Vagina (tissue), 2 donors: ENCODE results near the gene SPRYD7.

Source experiments
- CTCF ChIP-seq, 3 experiments: fragments of 450-650 bp in 2 of 3; fragments of 200-600 bp in 1 of 3; sonication (generic) in 1 of 3; IDR thresholded peaks; one replicate each; pipeline ENCODE4 v1.5.1; 2017 to 2019; ENCODE audit warnings: antibody characterized with exemption in 3 of 3, mild to moderate bottlenecking in 2 of 3, moderate library complexity in 2 of 3
- POLR2A ChIP-seq, 2 donors: fragments of 450-650 bp; IDR thresholded peaks; one replicate each; pipeline ENCODE4 v1.6.1; 2017; ENCODE audit warnings: antibody characterized with exemption in 2 of 2, mild to moderate bottlenecking in 2 of 2, moderate library complexity in 2 of 2

GRCh38 chr13:49938314-49938713, 2.2 kb upstream of the SPRYD7 start:
- no peak for TF ChIP-seq CTCF (IDR thresholded peaks at IDR 0.05)
- TF ChIP-seq POLR2A (IDR thresholded peaks at IDR 0.05), result no peak
